ENCODE results near the gene SORCS2.

The SORCS2 gene

DNA sequence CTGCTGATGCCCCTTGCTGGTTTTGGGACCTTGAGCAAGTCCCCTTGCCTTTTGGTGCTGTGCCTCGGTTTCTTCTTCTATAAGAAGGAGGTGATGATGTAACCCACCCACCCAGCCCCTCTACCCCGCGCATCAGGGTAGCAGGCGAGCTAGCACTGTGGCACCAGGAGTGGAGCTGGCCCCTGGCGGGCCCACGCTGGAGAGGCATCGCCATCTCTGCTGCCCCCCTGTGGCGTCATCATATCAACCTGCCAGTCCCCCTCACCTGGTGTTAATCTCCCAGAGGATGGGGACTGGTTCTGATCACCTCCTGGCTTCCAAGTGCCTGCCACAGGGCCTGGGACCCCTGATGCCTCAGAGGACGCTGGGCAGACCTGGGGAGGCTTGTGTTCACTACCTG lies 6.3 kb upstream of the SORCS2 start:
- no peak for DNase-seq (ENCODE audit: low spot score)

DNA sequence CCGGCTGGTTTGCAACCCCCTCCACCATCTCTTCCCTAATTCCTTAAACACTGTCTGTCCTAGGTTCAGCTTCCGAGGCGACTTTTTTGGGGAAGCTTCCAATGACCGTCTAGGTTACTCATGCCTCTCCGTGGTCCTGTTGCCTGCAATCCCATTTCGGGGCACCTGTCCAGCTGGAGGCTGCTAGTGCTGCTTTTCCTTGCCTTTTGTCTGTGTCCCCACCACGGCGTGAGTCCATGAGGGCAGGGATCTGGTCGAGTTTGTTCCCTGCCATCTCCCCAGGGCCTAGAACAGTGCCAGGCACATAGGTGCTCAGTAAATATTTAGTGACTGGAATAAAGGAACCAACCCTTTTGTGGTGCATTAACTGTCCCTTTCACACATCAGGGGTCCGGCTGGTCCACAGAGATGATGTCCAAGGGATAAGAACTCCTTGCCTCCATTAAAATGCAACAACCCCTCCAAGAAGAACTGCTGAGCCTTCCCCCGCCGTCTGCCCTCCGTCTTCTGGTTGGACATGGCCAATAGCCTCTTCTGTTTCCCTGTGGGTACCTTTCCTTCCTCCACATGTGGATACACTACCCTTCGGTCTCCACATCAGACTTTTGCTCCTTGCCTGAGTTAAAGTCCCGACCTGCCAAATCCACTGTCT lies 5.7 kb upstream of the SORCS2 start:
- no peak for DNase-seq (ENCODE audit: low spot score)

DNA sequence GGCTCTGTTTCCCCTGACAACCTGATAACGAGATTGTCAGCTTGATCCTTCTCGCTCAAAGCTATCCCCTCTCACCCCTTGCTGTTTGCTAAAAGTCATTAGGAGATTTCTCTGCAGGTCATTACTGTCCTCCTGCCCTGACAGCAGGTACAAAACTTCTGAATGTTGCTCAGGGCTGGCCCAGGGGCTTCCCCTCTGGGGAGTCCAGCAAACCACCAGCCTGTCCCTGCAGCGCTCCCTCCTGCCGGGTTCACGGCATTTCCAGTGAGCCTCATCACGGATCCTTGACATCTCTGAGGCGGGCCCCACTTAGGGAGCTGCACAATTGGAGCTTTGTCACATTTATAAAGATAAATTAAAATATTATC lies 5.2 kb upstream of the SORCS2 start:
- no peak for DNase-seq (ENCODE audit: low spot score)

DNA sequence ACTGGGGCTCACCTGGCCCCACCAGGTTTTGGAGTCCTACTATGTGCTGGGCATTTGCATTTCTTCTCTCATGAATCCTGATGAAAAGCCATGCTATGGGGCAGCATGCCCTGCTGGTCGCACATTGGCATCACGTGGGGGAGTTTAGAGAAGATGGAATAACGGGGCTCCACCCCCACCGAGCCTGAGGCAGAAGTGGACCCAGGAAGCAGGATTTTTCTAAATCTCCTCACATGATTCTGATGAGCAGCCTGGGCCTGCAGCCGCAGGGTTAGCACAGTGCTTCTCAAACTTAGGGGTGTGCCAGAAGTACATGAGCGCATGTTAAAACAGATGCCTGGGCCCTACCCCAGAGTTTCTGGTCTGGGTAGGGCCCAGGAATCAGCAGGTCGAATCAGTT lies 4.6 kb upstream of the SORCS2 start:
- no peak for DNase-seq (ENCODE audit: low spot score)

DNA sequence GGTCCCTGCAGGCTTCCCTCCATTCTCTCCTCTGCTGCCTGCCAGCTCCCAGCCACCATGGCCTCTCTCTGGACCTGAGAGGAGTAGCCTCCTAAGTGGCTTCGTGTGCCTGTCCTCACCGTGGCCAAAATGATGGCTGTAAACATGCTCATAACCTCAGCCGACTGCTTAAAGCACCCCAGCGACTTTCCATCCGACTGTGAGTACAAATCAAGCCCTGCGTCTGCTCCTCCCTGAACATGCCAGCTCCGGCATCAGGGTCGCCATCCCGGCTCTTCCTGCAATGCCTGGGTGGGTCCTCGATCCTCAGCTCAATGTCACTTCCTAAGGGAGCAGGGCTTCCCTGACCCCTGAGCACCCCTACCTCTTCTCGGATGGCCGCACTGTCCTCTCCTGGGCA lies 3.3 kb upstream of the SORCS2 start:
- no peak for DNase-seq (ENCODE audit: low spot score)

DNA sequence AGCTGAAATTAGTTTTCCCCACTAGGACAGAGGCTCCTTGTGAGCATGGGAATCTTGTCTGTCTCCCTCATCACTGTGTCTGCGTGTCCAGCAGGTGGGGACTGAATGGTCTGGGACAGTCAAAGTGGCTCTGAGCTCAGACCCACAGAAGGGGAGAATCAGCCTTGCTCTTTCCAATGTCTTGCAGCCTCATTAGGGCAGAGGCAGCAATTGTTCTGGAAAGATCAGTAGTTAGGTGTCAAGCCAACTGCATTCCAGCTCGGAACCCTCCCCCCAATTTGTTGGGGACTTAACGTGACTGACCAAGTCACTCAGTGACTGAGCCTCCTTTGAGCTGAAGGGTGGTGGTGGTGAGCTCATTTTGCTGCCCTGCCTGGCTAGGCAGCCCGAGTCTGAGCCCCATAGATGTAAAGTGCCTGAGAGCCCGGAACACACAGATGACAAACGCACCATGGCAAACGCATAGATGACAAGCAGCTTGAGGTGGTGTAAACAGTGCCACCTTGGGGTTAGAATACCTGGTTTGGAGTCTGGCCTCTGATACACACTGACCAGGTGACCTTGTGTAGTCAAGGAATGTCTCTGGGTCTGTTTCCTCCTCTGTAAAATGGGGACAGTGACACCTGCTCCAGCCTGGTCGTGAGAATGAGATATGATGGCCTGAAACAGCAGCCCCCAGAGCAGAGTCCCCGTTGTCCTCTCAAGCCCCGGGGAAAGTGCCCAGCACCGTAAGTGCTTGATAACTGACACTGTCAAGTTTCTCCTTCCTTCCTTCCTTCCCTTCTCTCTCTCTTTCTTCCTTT lies 2.7 kb upstream of the SORCS2 start:
- no peak for DNase-seq (ENCODE audit: low spot score)

DNA sequence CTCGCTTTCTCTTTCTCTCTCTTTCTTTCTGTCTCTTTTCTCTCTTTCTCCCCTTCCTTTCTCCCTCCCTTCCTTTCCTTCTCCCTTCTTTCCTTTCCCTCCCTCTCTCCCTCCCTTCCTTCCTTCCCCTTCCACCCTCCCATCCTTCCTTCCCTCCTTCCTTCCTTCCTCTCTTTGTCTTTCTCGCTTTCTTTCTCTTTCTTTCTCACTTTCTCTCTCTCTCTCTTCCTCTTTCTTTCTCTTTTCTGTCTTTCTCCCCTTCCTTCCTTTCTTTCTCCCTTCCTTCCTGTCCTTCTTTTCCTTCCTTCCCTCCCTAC lies 2.1 kb upstream of the SORCS2 start:
- no peak for DNase-seq (ENCODE audit: low spot score)

DNA sequence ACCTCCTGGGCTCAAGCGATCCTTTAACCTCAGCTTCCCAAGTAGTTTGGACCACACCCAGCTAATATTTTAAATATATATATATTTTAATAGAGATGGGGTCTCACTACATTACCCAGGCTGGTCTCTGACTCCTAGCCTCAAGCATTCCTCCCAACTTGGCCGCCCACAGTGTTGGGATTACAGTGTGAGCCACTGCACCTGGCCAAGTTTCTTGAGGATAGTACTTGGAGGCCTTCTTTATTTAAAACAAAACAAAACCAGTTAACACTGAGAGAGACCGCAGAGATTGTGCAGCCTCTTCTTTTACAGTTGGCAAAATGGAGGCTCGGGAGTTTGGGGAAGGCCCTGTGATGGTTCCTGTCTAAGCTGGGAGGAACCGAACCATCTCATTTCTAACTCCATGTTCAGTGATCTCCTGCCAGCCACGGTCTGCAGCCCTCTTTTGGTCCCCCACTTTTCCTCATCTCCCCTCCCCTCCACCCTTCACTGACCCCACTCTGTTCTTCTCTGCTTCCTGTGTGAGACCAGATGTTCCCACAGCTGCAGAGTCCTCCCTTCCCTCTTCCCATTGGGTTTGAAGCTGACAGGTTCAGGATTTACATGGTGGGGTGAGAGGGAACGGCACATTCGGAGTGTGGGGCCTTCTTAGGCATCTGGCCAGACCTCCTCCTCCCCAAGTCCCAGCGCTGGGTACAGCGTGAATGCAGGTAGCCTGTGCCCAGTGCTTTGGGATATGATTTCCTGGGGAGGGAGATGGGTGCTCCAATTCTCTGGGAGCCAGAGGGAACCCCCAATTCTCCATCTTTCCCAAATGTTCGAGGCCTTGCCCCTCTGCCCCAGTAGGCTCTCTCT lies 1.4 kb upstream of the SORCS2 start:
- no peak for DNase-seq (ENCODE audit: low spot score)

DNA sequence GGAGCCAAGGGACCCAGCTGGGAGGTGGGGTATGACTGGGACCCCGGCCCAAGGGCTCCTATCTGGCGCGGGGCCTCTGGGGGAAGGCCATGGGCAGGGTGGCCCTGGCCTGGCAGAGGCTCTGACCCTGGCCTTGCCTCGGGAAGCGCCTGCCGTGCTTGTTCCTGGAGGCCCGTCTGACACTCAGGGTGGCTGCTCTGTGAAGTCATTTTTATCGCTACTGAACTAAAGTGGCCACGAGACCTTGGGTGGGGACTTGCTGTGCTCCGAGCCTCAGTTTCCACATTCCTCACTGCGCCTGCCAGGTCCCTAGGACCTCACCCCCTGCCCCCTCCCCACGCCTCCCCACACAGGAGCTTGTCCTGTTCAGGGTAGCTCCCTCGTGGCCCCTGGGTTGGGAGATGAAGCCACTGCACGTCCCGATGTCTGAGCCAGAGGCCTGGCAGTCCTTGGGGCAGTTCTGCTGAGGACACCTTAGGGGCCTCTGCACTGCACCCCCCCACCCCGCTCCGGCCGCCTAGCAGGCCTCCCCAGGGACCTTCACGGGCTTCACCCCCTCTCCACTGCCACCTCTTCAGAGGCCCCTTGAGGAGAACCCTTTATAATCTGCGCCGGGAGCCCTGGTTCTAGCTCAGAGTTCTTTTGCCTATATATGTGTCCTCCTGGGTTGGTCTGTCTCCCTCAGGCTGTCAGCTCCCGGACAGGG lies 639 bp upstream of the SORCS2 start:
- DNase-seq (ENCODE audit: low spot score) = no peak

DNA sequence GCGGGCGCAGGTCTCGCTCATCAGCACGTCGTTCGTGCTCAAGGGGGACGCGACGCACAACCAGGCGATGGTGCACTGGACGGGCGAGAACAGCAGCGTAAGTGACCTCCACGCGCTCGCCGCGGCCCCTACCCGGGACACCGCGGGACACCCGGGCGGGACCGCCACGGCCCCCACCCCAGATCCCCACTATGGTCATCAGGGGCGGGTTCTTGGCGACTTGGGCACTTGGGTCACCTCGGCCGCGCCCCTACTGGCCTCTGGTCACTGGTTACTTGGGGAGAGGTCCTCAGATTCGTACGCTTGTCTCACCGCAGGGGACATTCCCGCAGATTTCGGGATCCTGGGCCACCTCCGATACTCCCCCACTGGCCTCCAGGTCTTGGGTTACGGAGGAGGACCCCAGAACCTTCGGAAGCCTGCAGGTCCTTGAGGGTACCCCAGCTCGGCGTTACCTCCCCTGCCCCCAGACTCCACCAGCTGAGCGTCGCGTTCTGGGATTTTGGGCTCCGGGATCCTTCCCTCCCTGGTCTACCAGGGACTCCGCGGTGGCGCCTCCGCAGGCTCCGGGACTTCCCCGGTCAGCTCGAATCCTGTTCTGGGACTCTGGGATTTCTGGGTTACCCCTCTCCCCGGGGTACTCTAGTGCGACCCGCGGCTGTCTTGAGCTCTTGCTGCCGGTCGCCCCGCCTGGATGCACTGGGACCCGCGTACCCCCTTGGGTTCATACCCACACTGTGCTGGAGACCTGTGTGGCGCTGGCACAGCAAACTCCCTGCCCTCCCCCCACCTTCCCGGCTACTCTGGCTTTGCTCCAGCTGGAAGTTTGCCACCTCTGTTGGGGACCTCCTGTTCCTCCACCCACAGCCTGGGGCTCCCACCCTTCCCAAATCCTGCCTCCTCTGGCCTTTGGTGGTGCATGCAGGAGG lies 956 bp downstream of the SORCS2 start:
- DNase-seq (ENCODE audit: low spot score) = no peak

DNA sequence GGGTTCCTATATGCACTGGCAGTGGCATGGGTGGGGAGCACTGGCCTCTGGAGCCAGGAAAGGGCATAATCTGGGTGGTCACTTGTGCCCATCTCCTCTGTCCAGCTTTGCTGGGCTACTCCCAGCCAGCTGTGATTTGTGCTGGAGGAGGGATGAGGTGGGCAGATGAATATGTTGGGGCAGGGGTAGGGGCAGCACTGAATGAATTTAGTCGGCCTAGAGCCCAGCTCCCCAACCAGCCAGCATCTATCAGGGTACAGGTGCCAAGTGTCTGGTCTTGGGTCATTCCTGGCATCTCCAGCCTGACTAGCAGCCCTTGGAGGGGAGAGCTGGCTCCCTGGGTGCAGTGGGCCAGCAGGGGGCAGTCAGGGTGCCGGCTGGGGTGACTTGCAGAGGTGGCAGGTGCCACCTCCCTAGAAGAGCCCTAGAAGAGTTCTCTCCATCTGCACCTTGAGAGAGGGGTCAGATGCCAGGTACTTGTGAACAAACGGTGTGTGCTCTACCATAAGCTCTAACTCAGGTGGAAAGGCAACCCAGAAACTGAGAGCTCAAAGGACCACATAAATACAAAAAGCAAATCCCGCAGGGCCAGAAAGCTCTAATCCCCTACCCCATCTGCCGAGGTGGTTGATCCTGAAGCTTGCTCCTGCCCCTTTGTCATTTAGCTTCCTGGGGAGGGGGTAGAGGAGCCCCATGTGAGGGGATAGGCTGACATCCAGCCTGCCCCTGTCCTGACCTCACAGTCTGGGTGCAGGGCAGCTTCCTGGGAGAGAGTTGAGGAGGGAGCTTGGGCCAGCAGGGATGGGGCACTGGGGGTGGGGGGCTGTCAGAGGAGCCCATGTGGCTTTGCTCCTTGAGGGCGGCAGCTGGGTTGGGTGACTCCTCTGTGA lies 2.2 kb downstream of the SORCS2 start:
- no peak for DNase-seq (ENCODE audit: low spot score)

DNA sequence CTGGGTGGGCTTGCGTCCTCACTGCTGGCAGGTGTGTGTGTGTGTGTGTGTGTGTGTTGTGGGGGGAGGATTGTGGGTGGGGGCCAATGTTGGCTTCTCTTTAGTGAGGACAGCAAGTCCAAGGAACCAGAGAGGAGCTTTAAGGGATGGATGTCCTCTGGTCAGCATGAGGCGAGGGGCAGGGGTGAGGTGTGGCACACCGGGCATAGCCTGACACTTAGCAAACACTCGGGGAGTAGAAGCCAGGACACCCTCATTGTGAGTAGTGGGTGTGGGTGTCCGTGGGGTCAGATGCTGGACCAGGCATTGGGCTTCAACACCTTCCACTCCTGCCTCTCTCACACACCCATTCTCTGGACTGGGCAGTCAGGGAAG lies 2.8 kb downstream of the SORCS2 start:
- no peak for DNase-seq (ENCODE audit: low spot score)

DNA sequence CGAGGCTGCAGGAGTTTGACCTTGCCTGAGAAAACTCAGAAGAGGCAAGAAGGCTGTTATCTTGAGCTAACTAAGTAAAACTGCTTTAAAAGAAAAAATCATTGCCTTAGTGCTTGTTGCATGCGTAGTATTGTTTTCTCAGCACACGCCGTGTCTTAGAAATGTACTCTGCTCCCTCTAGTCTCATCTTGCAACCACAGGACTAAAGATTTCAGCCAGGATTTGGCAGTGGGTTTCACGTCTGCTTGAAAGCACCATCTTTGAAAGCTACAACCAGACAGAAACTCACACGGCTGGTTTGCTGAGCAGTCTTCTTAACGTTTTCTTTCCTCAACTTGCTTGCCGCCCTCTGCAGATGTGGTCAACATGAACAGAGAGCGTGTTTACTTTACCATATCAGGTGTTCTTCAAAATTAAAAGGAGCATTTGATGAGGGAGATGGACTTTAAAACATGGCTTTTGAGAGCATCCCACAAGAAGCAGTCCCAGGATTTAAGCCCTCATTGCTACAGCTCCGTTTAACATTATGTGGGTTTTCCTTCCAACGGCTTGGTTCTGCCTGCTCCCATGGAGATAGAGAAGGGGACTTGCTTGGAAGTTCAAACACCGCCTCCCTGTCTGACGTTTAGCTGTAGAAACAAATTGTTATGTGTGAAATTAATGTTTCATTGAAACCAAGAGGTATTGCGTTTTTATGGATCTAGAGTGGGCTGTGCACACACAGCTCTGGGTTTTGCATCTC lies 3.4 kb downstream of the SORCS2 start:
- DNase-seq (ENCODE audit: low spot score) = no peak

DNA sequence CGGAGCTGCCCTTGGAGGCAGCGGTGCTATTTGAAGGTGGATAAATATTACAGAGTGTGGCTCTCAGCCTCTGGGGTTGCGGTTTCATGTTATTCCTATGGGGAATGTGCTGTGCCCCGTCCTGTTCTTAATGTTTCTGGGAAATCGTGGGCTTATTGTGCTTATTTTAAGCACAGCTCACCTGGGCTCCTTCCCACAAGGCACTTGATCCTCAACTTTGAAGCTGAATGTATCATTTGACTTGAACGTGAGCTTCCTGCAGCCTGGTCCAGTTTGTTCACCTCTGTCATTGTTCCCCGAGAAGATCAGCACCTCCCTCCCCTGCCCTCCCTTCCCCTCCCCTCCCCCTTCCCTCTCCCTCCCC lies 3.9 kb downstream of the SORCS2 start:
- DNase-seq (ENCODE audit: low spot score) = peak; percentile 57

DNA sequence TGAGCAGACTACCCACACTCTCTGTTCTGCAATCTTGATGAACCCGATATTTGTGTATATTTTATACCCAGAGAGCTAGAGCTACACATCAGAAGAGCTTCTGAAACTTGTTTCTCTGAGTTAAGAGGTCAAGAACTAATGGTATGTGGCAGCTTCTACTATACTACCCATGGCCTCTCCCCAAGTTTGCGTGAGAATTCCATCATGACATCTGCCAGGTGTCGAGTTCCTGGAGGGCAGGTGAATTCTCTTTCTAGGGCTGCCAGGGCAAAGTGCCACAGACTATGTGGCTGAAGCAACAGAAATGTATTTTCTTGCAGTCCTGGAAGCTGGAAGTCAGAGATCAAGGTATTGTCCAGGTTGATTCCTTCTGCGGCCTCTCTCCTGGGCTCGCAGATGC lies 4.4 kb downstream of the SORCS2 start:
- no peak for DNase-seq (ENCODE audit: low spot score)

DNA sequence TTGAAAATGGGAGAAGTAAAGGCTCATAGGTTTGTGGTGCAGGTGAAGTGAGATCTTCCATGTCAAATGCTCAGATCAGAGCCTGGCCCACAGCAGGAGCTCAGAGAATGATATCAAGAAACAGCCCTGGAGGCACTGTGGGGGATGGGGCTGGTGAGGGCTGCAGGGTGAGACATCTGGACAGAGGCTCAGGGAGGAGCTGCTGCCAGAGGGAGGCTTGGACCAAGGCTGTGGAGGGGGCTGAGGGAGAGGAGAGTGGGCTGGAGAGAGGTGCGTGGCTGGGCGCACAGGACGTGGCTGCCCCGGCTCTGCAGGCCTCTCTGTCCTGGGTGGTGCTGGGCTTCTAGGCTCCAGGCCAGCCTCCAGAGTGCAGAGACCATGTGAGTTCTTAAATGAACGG lies 5.6 kb downstream of the SORCS2 start:
- DNase-seq (ENCODE audit: low spot score) = no peak

DNA sequence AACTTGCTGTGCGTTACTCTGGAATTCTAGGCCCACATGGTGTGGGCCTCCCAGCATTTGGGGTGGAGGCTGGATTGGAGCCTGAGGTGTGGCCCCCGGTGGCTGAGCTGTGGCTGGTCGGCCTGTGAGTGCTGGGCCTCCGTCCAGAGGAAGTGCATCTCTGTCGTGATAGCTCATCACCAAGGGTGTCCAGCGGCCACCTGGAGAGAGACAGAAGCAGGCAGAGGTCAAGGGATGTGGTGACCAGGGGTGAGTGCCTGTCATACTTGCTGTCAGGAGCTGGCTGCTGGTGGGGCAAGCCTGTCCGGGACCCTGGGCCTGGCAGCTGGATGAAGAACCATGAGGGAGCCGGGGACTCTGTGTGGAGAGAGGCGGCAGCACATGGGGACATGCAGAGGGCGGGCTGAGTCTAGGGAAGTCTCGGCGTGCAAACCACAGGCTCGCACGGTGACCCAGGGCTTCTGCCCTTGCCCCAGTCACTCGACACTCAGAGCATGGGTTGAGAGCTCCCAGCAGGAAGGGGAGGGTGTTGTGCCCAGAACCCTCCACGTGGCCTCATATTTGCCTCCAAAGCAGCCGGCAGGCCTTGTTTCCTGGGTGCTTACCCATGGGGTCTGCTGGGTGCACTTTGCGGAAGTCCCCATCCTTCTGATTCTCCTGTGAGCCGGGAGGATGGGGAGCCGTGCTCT lies 6.2 kb downstream of the SORCS2 start:
- DNase-seq (ENCODE audit: low spot score) = no peak

DNA sequence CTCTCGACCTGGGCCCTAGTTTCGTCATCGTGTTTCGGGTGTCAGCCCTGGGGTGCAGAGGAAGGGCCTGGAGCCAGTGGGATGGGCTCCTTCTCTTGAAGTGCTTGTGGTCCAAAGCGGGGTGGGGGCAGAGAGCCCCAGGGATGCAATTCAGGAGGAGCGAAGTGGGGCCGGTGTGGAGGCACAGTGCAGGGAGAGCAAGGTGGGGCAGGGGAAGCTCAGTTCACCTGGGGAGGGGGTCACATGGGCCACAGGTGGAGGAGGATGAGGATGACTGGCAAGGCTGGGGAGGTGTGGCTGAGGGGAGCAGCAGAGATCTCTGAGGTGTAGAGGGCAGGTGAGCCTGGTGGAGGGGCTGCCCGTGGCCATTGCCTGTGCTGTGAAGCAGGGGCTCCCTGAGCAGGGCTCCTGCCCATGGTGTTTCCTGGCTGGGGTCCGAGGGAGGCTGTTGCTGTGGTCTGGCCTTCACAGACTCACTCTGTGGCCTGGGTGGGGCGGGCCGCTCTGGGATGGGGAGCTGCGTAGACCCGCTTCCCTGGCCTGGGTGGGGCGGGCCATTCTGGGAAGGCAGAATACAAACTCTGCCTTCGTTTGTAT lies 6.9 kb downstream of the SORCS2 start:
- no peak for DNase-seq (ENCODE audit: low spot score)
